GM12864 (cell line): ENCODE data around the gene KRTAP17-1.

Experiments used
- DNase-seq: peaks from one replicate; pipeline ENCODE4 v3.0.0-alpha.2; 2011; ENCODE audit warnings: low read depth
- H3K4me3 ChIP-seq: 2 replicates; pipeline ENCODE4 v1.5.1; 2011; ENCODE audit warnings: mild to moderate bottlenecking, low read depth, low read length, control low read depth
- CTCF ChIP-seq: IDR thresholded peaks from 2 replicates; pipeline ENCODE4 v1.5.1; 2011; ENCODE audit warnings: low read depth, mild to moderate bottlenecking, moderate library complexity, low read length, control low read depth, inconsistent platforms; ENCODE audit errors: missing control alignments

Gene KRTAP17-1

GRCh38 chr17:41338961-41339485 lies 23.5 kb upstream of the KRTAP17-1 start:
- DNase-seq, result peak; percentile 19
- H3K4me3 ChIP-seq, result no peak overlapping the region
- no peak for TF ChIP-seq CTCF

GRCh38 chr17:41335747-41336146 lies 20.2 kb upstream of the KRTAP17-1 start:
- no peak for DNase-seq
- H3K4me3 ChIP-seq, result no peak overlapping the region
- no peak for TF ChIP-seq CTCF

DNA sequence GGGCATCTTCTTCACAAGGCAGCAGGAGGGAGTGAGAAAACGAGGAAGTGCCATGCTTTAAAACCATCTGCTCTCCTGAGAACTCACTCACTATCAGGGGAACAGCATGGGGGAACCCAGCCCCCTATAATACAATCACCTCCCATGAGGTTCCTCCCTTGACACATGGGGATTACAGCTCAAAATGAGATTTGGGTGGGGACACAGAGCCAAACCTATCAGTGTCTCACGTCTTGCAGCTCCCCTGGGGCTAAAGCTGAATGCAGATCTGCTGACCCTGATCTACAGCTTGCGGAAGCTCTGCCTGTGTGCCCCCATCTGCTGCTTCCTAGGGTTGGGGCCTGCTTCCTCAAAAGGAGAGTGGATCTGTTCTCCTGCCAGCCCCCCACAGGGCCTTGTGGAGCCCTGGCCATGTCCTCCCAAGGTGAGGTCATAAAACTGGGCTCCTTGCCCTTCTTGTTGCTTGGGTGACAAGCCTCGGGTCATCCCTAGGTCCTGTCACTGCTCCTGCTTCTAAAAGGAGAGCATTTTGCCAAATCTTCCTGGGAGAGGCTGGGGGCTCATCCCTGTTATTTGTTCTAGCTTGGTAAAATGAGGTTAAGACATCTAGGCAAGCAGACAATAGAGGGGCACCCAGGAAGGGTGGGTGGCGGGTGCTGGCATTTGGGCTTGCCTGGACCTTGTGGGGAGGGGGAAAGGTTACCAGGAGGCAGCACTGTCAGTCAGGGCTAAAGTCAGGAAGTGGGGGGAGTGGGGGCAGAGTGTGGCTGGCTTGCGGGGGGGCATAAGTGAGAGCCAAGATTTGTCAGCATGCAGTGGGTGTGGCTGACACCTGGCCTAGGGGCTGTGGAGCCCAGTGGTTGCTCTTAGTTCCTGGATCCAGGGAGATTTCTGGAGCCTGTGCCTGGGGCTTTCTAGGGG lies 19.1 kb upstream of the KRTAP17-1 start:
- H3K4me3 ChIP-seq, result no peak overlapping the region
- no peak for TF ChIP-seq CTCF
- no peak for DNase-seq

GRCh38 chr17:41333836-41334235 lies 18.3 kb upstream of the KRTAP17-1 start:
- H3K4me3 ChIP-seq, result no peak overlapping the region
- no peak for DNase-seq
- TF ChIP-seq CTCF, result no peak

DNA sequence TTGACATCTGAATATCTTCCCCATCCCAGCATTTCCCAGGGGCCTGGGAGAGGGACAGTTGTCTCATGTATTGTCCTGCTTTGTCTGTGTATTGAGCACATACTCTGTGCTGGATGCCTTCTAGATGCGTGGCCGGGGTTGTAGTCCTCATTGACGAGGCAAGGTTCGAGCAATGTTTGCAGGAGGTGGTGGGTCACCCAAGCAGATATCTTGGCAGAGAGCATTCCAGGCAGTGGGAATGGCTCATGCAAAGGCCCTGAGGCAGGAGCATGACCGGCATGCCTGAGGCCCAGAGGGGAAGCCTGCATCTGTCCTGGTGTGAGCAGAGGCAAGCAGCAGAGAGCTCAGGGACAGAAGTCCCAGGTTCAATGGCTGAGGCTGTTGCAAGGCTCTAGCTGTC lies 17.6 kb upstream of the KRTAP17-1 start:
- TF ChIP-seq CTCF, result no peak
- DNase-seq, result no peak
- no peak overlapping the region for H3K4me3 ChIP-seq

DNA sequence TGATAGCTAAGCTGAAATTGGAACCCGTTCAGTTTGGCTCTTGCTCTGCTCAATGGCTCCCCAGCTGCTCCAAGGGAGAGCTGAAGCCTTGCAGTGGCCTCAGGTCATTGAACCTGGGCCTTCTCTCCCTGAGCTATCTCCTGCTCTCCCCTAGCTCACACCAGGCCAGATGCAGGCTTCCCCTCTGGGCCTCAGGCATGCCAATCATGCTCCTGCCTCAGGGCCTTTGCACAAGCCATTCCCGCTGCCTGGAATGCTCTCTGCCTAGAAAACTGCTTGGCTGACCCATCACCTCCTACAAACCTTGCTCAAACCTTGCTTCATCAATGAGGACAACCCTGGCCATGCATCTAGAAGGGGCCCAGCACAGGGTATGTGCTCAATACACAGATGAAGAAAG lies 16.7 kb upstream of the KRTAP17-1 start:
- no peak for TF ChIP-seq CTCF
- H3K4me3 ChIP-seq, result no peak overlapping the region
- no peak for DNase-seq
